ENCODE measurements around the gene ATP8B4.

ATP8B4 gene

GRCh38 chr15:49926740-49927139, 192.3 kb downstream of the ATP8B4 start:
- DNase-seq = no peak

GRCh38 chr15:49923671-49924070, 195.4 kb downstream of the ATP8B4 start:
- DNase-seq = no peak

GRCh38 chr15:49919034-49919433, 200.0 kb downstream of the ATP8B4 start:
- DNase-seq = no peak

- DNase-seq = no peak
Observed at GRCh38 chr15:49918121-49918520, 200.9 kb downstream of the ATP8B4 start.

DNA sequence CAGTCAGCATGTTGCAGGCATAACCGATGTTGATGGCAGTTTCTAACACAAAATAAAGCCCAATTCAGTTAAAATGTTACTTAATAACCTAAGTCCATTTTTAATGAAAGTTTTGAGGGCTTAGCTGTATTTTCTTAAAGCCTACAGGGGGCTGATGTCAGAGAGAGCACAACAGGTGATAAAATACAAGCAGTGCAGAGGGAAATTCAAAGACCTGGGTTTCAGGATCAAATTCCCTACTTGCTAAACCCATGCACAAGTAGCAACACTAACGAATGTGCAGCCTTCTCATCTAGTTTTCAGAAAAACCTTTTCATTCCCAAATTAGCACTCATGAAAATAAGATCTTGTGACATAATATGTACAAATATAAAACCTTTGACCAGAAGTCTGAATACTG, 202.0 kb downstream of the ATP8B4 start:
- DNase-seq = no peak

DNA sequence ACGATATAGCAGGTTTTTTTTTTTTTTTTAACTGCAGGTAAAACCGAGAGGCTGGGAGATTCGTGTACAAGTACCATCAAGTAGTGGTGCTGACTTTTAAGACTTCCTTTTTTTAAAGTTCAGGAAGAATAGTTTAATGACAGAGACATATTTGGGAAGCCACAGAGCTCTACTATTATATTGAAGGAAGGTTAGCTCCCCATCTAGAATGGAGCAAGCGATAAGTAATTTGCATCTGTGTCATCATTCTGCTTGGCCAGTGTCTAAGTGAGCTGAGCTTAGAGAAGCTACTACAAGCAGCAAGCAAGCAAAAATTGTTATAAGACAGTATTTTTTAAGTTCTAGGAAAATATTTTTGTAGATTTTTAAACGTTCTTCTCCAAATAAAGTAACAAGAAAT, 203.2 kb downstream of the ATP8B4 start:
- no peak for DNase-seq

- DNase-seq = no peak
Observed at GRCh38 chr15:49908933-49909295, 210.1 kb downstream of the ATP8B4 start.

DNA sequence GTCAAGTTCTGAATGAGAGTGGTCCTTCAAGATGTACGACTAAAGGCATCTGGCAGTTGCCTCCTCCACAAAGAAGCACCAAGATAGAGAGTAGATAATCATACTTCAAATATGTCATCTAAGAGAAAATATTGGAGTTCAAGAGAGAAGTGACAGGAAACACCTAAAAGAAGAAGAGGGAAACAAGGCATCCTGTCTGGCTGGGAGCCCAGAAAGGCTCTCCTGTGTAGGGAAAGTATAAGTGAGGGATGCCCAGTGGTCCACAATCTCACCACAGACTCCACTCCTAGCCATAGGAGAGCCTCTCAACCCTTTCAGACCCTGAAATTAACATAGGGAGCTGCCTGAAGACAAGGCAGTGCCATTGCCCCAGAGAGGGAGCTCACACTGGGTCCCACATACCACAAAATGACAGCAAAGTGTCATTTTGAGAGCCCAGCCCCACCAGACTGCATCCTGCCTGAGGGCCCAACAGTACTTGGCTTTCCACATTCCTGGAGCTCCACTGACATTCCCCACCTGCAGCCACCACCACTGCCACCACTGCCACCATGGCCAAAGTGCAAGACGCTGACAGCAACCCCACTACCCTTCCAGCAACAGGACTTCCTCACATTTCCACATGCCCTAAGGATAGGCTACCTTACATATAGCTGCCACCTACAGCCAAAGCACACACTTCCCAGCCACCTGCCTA, 210.6 kb downstream of the ATP8B4 start:
- peak; percentile 49 to 55 for DNase-seq

DNA sequence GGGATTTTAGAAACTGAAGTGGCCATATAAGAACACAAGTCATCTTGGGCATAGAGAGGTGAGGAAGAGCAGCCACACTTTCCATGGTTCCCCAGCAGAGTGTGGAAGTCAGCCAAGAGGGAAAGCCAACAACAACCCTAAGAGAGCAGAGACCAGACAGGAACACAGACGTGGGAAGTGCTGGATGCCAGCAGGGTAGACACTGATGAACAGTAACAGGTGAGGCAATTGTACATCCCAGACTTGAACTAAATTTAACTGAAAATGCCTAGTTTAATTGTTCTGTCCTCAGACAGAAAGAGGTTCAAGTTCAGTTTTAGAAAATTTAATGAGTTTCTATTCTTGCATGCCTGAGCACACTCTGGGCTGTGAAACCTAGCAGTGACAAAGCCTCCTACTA, 212.1 kb downstream of the ATP8B4 start:
- no peak for DNase-seq

GRCh38 chr15:49905221-49905620, 213.8 kb downstream of the ATP8B4 start:
- no peak for DNase-seq

DNA sequence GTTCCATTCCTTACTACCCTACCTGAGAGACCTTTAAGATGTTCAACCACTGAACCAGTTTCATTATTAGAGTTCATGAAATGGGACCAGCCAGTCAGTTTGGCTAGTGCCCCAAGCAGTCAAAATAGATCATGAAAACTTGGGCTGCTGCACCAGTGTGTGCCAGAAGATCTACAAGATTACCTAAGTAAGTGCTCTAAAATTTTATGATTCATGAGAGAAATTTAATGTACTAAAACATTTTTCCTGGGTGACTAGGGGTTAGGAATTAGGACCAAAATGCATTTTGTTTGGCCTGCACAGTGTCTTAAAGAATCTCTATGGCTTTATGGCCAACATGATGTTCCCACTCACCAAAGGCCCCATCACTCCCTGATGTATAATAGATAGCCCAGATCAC, 214.7 kb downstream of the ATP8B4 start:
- no peak for DNase-seq

DNA sequence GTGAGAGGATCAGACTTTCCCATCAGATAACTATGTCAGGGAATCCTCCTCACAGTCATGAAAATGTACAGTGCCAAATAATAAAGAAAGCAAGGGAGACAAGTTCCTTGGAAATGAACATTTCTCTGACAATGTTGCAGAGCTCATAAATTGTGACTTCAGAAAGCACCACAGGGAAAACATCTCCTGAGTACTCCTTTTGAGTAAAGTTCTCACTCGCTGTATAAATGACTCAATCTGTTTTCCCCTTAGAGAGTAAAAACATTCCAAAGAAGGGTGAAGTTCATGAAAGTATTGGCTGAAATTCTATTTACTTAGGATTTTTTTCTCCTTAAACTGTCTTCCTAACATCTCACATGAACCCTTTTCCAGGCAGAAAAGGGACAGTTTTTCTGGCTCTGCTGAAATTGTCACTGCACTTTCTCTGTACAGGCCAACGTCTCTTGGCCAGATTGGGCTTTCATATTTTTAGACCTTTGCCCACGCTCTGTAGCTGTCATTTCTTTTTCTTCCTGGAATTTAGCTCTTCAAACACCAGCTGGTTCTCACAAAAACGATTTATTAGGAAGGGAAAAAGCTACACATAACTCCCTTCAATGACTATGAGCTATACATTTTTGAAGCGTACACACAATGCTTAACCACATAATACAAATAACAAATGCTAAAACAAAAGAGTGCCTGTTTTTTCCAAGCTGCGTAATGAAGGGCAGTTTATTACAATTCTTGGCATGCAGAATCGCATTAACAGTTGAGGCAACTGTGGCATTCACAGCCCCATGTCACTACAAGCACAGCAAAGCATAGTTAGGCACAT, 216.1 kb downstream of the ATP8B4 start:
- DNase-seq = no peak

GRCh38 chr15:49901996-49902684, 216.9 kb downstream of the ATP8B4 start:
- peak; percentile 24 to 64 for DNase-seq

DNA sequence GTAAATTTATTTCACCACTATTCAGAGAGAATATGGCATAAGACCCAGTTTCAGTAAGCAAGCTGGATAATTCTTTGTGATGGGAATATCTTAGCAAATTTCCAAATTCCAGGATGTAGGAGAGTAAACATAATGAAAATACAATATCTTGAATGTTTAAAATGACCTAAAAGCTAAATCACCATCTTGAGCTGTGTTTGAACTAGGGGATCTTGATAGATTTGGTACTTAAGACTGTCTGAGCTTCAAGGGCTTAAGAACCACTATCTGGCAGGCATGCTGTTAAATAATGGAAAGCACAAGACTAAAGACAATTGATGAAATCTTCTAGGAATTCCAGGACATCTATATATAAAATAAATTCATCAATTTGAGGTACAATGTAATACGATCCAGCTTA, 217.7 kb downstream of the ATP8B4 start:
- DNase-seq = no peak

- DNase-seq = no peak
Observed at GRCh38 chr15:49900903-49901235, 218.2 kb downstream of the ATP8B4 start.

- DNase-seq = no peak
Observed at GRCh38 chr15:49900006-49900902, 218.8 kb downstream of the ATP8B4 start.

DNA sequence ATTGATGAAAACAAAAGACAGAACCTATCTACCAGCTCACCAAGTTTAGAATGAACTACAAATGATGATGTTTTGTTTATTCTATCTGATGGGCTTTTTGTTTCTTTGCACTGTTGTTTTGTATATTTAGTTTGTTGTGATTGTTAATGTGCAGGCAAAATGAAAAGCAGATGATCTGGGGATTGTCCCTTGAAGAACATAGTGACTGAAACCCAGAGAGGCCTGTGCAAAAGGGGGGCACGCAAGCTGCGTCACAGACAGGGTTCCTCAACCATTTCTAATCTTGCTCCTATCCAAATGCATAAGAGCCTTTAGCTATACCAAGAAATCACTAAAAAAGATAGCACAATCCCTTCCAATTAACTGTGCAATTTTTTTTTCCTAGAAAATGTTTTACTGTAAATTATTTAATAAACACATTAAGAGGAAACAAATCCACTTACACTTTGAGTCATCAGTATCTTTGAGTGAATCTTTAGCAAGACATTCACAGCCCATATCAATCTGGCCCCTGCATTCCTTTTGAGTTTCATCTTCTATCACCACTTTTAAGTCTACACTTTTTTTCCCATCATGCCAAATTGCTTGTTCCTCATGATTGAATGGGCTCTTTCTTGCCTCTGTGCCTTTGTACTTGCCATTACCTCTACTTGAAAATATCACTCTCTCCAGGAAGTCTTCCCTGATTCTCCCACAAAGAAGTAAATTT, 220.3 kb downstream of the ATP8B4 start:
- DNase-seq = no peak

DNA sequence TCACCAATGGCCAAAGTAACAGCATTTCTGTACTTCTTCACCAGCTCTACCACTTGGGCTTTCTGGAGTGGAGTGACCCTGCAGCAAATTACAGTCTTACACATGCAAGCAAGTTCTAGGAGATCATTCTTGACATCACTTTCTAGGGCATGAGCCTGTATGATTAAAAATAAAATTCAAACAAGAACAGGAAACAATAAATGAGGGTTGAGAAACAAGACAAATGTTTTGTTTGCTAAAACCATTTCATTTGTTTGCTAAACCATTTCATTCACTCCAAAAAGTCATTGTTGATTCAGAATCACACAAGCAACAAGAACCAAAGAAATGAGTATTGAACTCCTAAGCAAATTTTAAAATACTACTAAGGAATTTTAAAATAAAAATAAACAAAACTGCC, 220.9 kb downstream of the ATP8B4 start:
- no peak for DNase-seq

GRCh38 chr15:49895347-49896223, 223.4 kb downstream of the ATP8B4 start:
- DNase-seq = no peak

DNA sequence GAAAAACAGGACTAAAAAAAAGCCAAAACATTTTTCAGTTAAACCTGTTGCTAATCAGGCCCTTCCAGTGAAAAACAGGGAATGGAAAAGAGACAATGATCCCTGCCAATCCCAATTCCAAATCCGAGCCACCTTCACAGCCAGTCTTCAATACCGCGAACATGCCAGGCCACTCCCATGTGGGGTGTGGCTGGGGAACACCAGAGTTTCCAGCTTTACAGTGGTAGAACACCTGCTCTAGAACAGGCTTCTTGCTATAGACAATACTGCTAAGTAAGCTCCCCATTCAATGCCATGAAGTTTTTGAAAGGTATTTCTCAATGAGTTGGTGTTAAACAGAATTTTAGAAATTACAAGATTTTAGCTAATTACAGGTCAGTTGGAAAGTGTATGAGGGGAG, 228.3 kb downstream of the ATP8B4 start:
- no peak for DNase-seq

DNA sequence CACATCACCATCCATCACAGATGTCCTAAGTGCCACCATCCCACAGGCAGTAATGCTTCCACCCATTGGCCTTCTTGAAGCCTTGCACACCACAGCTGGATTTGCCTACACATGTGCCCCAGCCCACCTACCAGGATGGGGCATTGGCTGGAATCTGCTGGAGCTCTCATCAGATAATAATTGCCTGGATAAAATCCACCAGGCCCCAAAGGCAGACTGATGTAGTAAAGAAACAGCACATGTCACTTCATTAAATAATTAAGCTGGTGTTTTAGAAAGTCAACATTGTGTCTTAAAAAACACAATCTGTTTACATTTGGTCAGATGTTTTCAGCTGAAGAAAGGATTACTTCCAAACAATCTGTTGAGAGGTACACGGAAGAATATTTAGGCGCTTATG, 229.5 kb downstream of the ATP8B4 start:
- DNase-seq = no peak
